ENCODE data around the gene LILRA1.
"Not testable (repeated sequence)": the region's sequence is repeated elsewhere in the genome, so short reads cannot be mapped to it uniquely, and the experiment has no call there.

Gene LILRA1

DNA sequence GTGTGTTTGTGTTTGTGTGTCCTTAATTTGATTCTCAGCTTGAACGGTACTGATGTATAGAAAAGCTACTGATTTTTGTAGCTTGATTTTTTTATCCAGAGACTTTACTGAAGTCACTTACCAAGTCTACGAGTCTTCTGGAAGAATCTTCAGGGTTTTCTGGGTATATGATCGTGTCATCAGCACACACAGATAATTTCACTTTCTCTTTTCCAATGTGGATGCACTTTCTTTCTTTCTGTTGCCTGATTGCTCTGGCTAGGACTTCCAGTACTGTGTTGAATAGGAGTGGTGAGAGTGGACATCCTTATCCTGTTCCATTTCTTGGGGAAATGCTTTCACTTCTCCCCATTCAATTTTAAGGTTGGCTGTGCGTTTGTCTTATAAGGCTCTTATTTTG is 29.0 kb downstream of the LILRA1 start:
- no peaks in the 10 kb centered on the region for H3K36me3 ChIP-seq (replicated peaks)
- no peak overlapping the region for H3K27ac ChIP-seq
- TF ChIP-seq, protein P1, sequence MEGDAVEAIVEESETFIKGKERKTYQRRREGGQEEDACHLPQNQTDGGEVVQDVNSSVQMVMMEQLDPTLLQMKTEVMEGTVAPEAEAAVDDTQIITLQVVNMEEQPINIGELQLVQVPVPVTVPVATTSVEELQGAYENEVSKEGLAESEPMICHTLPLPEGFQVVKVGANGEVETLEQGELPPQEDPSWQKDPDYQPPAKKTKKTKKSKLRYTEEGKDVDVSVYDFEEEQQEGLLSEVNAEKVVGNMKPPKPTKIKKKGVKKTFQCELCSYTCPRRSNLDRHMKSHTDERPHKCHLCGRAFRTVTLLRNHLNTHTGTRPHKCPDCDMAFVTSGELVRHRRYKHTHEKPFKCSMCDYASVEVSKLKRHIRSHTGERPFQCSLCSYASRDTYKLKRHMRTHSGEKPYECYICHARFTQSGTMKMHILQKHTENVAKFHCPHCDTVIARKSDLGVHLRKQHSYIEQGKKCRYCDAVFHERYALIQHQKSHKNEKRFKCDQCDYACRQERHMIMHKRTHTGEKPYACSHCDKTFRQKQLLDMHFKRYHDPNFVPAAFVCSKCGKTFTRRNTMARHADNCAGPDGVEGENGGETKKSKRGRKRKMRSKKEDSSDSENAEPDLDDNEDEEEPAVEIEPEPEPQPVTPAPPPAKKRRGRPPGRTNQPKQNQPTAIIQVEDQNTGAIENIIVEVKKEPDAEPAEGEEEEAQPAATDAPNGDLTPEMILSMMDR (IDR thresholded peaks at IDR 0.05; ENCODE audit: low read depth, low read length, missing control alignments) = no peak
- no peaks in the 10 kb centered on the region for H3K27me3 ChIP-seq (replicated peaks)
- in situ Hi-C loops (cut with HindIII; ENCODE audit: low pct_ligation_motif_present, low sequenced_read_pairs) = no loop called here
- DNase-seq = no peak
- no peak overlapping the region for H3K4me3 ChIP-seq (ENCODE audit: low read depth, low read length)

DNA sequence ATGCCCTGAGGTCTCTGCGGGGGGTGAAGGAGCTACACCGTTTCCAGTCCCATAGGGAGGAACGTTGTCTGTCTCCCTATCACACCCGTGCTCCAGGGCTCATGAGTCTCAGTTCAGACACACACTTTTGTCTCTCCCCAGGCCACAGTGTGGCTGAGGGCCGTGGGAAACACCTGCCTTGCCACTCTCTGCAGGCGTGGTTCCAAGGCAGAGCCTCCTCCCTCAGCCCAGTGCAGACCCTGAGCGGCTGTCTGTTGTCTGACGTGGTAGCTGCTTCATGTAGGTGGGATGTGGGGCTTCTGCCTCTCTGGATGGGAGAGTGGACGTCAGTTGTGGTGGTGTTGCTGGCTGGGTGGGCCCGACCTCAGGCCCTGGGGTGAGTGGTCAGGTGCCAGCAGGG is 30.8 kb downstream of the LILRA1 start:
- in situ Hi-C loops (cut with HindIII; ENCODE audit: low pct_ligation_motif_present, low sequenced_read_pairs); DNase-seq; H3K27me3 ChIP-seq (replicated peaks); H3K36me3 ChIP-seq (replicated peaks); H3K4me3 ChIP-seq (ENCODE audit: low read depth, low read length); H3K27ac ChIP-seq: not testable (repeated sequence)

DNA sequence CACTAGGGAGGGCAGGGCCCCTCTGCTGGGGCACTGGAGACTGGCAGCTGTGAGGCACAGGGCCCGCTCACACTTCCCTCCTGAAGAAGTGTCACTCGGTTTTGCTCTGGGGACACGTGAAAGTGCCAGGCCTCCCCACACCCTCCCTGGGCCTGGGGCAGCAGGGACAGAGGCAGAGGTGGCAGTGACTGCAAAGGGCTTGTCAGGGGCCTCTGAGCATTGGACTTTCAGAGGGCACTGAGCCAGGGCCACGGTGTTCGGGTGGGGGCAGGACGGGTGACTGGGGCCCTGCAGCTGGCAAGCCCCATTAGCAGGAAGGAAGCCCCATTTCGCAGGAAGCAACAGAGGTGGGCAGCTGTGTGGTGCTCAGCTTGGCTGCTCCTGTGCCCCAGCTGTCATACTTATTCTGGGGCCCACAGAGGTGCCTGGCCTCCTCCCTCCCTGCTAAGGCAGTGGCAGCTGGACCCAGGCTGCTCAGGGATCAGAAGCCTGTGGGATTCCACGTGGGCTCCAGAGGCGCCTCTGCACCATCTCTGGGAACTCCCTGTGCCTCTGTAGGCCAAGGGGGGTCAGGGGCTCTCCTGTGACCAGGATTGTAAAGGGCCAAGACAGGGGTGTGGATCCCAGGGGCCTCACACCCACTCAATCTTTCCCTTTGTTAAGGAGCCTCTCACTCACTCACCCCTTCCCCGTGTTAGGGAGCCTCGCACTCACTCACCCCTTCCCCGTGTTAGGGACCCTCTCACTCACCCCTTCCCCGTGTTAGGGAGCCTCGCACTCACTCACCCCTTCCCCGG is 31.7 kb downstream of the LILRA1 start:
- H3K4me3 ChIP-seq (ENCODE audit: low read depth, low read length); in situ Hi-C loops (cut with HindIII; ENCODE audit: low pct_ligation_motif_present, low sequenced_read_pairs): not testable (repeated sequence)

DNA sequence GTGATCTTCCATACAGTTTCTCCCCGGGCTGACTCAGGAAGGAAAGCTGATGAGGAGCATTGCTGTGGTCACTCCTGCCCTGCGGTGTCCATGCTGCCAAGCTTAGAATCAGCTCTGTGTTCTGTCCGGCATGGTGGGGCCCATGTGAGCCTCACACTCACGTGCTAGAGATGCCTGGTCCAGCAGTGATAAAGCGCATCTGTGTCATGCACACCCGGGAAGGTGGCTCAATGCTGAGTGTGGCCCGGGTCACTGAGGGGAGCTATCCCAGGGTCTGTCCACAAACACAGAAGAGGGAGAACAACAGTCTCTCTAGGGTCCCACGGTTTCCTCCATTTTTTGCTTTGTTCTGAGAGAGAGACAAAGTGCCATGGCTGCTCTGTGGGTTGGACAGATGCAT is 33.3 kb downstream of the LILRA1 start:
- no peaks in the 10 kb centered on the region for H3K27me3 ChIP-seq (replicated peaks)
- TF ChIP-seq, protein P1 (IDR thresholded peaks at IDR 0.05; ENCODE audit: low read depth, low read length, missing control alignments) = no peak
- no peak for DNase-seq
- H3K4me3 ChIP-seq (ENCODE audit: low read depth, low read length) = no peak overlapping the region
- in situ Hi-C loops (cut with HindIII; ENCODE audit: low pct_ligation_motif_present, low sequenced_read_pairs) = no loop called here
- no peaks in the 10 kb centered on the region for H3K36me3 ChIP-seq (replicated peaks)
- no peak overlapping the region for H3K27ac ChIP-seq

More for the DNA sequence above, 31.7 kb downstream of the LILRA1 start:
- not testable (repeated sequence) for DNase-seq; H3K27me3 ChIP-seq (replicated peaks); H3K27ac ChIP-seq; H3K36me3 ChIP-seq (replicated peaks)

DNA sequence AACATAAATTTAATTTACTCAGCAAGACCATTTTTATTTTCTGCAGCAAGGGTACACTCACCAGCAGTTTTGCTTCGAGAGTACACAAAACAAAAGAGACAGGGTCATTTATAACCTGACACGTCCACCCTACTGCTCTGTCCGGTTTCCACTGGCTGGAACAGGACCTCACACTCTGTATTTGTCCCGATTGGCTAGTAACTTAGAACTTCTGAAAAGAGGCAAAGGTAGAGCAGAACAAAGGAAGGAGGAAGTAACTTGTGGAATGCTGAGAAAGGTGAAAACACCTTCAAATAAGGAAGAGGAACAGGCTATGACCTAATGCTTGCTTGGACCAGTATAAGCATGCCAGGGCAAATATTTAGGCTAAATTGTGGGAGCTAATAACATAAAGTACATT is 34.5 kb downstream of the LILRA1 start:
- H3K27ac ChIP-seq; H3K36me3 ChIP-seq (replicated peaks); H3K4me3 ChIP-seq (ENCODE audit: low read depth, low read length); H3K27me3 ChIP-seq (replicated peaks); DNase-seq; in situ Hi-C loops (cut with HindIII; ENCODE audit: low pct_ligation_motif_present, low sequenced_read_pairs): not testable (repeated sequence)

DNA sequence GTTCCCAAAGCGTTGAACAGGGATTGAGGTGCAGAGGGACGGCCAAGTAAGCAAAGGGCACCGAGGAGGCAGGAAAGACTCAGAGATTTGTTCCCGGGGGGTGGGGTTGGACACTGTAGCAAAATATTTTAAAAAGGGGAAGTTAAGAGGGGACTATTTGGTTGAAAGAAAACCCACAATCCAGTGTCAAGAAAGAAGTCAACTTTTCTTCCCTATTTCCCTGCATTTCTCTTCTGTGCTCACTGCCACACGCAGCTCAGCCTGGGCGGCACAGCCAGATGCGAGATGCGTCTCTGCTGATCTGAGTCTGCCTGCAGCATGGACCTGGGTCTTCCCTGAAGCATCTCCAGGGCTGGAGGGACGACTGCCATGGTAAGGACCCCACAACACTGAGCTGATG is 36.8 kb downstream of the LILRA1 start, which contains the start of gene LILRB1:
LILRB1 (plus strand) TSS at position 223 of the 400 bp plus-strand sequence. CDS start 590 bp downstream, outside the sequence.
- in situ Hi-C loops (cut with HindIII; ENCODE audit: low pct_ligation_motif_present, low sequenced_read_pairs); H3K27ac ChIP-seq; H3K27me3 ChIP-seq (replicated peaks); H3K4me3 ChIP-seq (ENCODE audit: low read depth, low read length); H3K36me3 ChIP-seq (replicated peaks); DNase-seq: not testable (repeated sequence)

DNA sequence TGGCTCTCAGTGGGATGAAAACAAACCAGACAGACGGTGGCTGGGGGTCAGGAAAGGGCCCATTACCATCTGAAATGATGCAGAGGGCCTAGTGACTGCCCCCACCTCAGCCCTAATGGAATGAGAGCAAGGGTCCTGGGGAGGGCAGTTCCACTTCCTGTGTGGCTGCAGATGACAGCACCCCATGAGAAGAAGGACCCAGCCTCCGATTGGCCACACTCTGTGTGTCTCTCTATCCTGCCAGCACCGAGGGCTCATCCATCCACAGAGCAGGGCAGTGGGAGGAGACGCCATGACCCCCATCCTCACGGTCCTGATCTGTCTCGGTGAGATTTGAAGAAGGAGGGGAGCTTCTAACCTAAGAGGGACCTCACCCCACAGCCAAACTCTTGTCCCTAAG is 37.4 kb downstream of the LILRA1 start:
- in situ Hi-C loops (cut with HindIII; ENCODE audit: low pct_ligation_motif_present, low sequenced_read_pairs) = no loop called here
- Histone ChIP-seq H3K36me3 (replicated peaks) (no peaks in the 10 kb centered on the region), H3K4me3 (ENCODE audit: low read depth, low read length) (no peak overlapping the region), H3K27me3 (replicated peaks) (no peaks in the 10 kb centered on the region), H3K27ac (no peak overlapping the region)
- TF ChIP-seq, protein P1 (IDR thresholded peaks at IDR 0.05; ENCODE audit: low read depth, low read length, missing control alignments) = no peak
- DNase-seq = no peak

DNA sequence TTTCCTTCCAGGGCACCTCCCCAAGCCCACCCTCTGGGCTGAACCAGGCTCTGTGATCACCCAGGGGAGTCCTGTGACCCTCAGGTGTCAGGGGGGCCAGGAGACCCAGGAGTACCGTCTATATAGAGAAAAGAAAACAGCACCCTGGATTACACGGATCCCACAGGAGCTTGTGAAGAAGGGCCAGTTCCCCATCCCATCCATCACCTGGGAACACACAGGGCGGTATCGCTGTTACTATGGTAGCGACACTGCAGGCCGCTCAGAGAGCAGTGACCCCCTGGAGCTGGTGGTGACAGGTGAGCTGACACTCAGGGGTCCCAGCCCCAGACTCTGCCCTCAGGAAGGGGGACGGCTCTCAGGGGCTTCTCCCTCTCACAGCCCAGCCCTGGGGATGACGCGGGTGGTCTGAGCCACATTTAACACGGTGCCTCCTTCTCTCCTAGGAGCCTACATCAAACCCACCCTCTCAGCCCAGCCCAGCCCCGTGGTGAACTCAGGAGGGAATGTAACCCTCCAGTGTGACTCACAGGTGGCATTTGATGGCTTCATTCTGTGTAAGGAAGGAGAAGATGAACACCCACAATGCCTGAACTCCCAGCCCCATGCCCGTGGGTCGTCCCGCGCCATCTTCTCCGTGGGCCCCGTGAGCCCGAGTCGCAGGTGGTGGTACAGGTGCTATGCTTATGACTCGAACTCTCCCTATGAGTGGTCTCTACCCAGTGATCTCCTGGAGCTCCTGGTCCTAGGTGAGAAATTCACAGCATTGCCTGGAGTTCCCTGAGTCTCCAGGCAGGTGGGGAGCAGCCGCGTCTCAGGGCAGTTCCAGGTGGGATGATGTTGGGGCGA is 38.3 kb downstream of the LILRA1 start:
- DNase-seq; H3K27ac ChIP-seq; H3K4me3 ChIP-seq (ENCODE audit: low read depth, low read length); H3K36me3 ChIP-seq (replicated peaks); in situ Hi-C loops (cut with HindIII; ENCODE audit: low pct_ligation_motif_present, low sequenced_read_pairs); H3K27me3 ChIP-seq (replicated peaks): not testable (repeated sequence)

DNA sequence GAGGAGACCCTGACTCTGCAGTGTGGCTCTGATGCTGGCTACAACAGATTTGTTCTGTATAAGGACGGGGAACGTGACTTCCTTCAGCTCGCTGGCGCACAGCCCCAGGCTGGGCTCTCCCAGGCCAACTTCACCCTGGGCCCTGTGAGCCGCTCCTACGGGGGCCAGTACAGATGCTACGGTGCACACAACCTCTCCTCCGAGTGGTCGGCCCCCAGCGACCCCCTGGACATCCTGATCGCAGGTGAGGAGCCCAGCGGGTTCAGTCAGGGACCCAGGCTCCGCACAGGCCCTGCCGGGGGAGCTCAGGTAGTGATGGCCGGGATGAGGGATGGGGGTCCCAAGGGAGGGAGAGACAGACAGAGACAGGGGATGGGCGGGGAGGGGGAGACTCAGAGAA is 39.1 kb downstream of the LILRA1 start:
- H3K27ac ChIP-seq; DNase-seq; H3K27me3 ChIP-seq (replicated peaks); H3K4me3 ChIP-seq (ENCODE audit: low read depth, low read length); H3K36me3 ChIP-seq (replicated peaks); in situ Hi-C loops (cut with HindIII; ENCODE audit: low pct_ligation_motif_present, low sequenced_read_pairs): not testable (repeated sequence)
